H1 (cell line): ENCODE data around the gene SCPEP1. TPM values are rescaled to one million over a fixed set of nuclear protein-coding genes. Genes with fewer than 3 reads are reported as not detected.

Experiments used
- CTCF ChIA-PET: fragments of 300-600 bp; sonication (Branson Sonifier 250); formaldehyde crosslinking; loops from one replicate; lab custom pipeline; 2021; ENCODE audit not compliant: partially characterized antibody; lab: Charles Lee
- POLR2A ChIA-PET: fragments of 300-600 bp; sonication (Branson Sonifier 250); formaldehyde crosslinking; loops from one replicate; lab custom pipeline; 2021; ENCODE audit warnings: inconsistent platforms; ENCODE audit not compliant: partially characterized antibody; lab: Charles Lee
- DNase-seq, 2 experiments: peaks; one replicate each; pipeline versions ENCODE4 v3.0.0 to v3.0.0-alpha.2; 2010 to 2022; ENCODE audit warnings: low spot score in 2 of 2, low read depth in 1 of 2, mixed read lengths in 1 of 2
- FAIRE-seq: peaks from 2 replicates; lab custom pipeline; 2011; peaks lifted over from hg19 to GRCh38; lab: Jason Lieb, UNC
- H2AFZ ChIP-seq: 2 replicates; pipeline ENCODE4 v1.8.1; 2012; ENCODE audit warnings: low read length, inconsistent platforms
- H2AK5ac ChIP-seq: 2 replicates; pipeline ENCODE4 v1.6.1; 2013; ENCODE audit warnings: low read depth, low read length
- H2BK120ac ChIP-seq: replicated peaks from 2 replicates; pipeline ENCODE3; 2013; ENCODE audit warnings: low read depth, low read length, inconsistent platforms
- H2BK12ac ChIP-seq: 2 replicates; pipeline ENCODE4 v1.6.1; 2013; ENCODE audit warnings: low read depth, low read length
- H2BK15ac ChIP-seq: 2 replicates; pipeline ENCODE4 v1.6.1; 2013; ENCODE audit warnings: low read length
- H2BK20ac ChIP-seq: 2 replicates; pipeline ENCODE4 v1.6.1; 2013; ENCODE audit warnings: low read length
- H2BK5ac ChIP-seq: 2 replicates; pipeline ENCODE4 v1.6.1; 2013; ENCODE audit warnings: low read depth, low read length
- H3K14ac ChIP-seq: 2 replicates; pipeline ENCODE4 v1.6.1; 2013; ENCODE audit warnings: inconsistent platforms; ENCODE audit not compliant: insufficient read length
- H3K18ac ChIP-seq: 2 replicates; pipeline ENCODE4 v1.6.1; 2013; ENCODE audit warnings: low read length; ENCODE audit errors: extremely low read depth
- H3K23ac ChIP-seq: 2 replicates; pipeline ENCODE4 v1.6.1; 2013; ENCODE audit warnings: inconsistent platforms; ENCODE audit not compliant: insufficient read length
- H3K23me2 ChIP-seq: 2 replicates; pipeline ENCODE4 v1.6.1; 2013; ENCODE audit warnings: low read depth, low read length
- H3K27ac ChIP-seq: 2 replicates; pipeline ENCODE4 v1.6.1; 2011; ENCODE audit warnings: low read depth, low read length, inconsistent platforms
- H3K27me3 ChIP-seq, 4 experiments: replicated peaks in 1 of 4; 1 replicate in 1 of 4; 2 replicates in 3 of 4; pipeline versions ENCODE4 v1.6.1 to v1.8.1; 2011 to 2013; ENCODE audit warnings: low read length in 3 of 4, mild to moderate bottlenecking in 3 of 4, inconsistent platforms in 2 of 4, mixed read lengths in 2 of 4, moderate library complexity in 1 of 4; ENCODE audit not compliant: control insufficient read depth in 3 of 4, insufficient read depth in 3 of 4; ENCODE audit errors: extremely low read depth in 1 of 4
- H3K36me3 ChIP-seq, 4 experiments: 2 replicates each; pipeline versions ENCODE4 v1.6.1 to v1.8.1; 2011 to 2013; ENCODE audit warnings: mild to moderate bottlenecking in 4 of 4, low read length in 3 of 4, moderate library complexity in 2 of 4, control low read depth in 1 of 4, inconsistent platforms in 1 of 4; ENCODE audit not compliant: insufficient read depth in 4 of 4, control insufficient read depth in 2 of 4
- H3K4ac ChIP-seq: replicated peaks from 2 replicates; pipeline ENCODE3; 2013; ENCODE audit warnings: low read length, low read depth, mixed read lengths, inconsistent platforms; ENCODE audit not compliant: insufficient read length
- H3K4me1 ChIP-seq, 4 experiments: replicated peaks in 1 of 4; 1 replicate in 1 of 4; 2 replicates in 3 of 4; pipeline versions ENCODE4 v1.6.1 to v1.8.1; 2011 to 2013; ENCODE audit warnings: low read length in 3 of 4, inconsistent platforms in 2 of 4, mixed read lengths in 1 of 4; ENCODE audit not compliant: insufficient read depth in 4 of 4, control insufficient read depth in 3 of 4
- H3K4me2 ChIP-seq, 2 experiments: 2 replicates each; pipeline versions ENCODE4 v1.6.1 to v1.8.1; 2011 to 2013; ENCODE audit warnings: low read depth in 2 of 2, low read length in 2 of 2, control low read depth in 1 of 2, inconsistent platforms in 1 of 2, mild to moderate bottlenecking in 1 of 2; ENCODE audit not compliant: insufficient read depth in 1 of 2
- H3K4me3 ChIP-seq, 4 experiments: fragments of 200-600, 300-600 bp in 1 of 4; sonication (generic), shearing (Covaris generic), sonication (Bioruptor Twin) in 1 of 4; 2 replicates each; pipeline versions ENCODE4 v1.5.1 to v1.8.1; 2011 to 2016; ENCODE audit warnings: low read length in 4 of 4, low read depth in 3 of 4, control low read depth in 2 of 4, inconsistent platforms in 2 of 4, mild to moderate bottlenecking in 2 of 4, mixed read lengths in 1 of 4, moderate library complexity in 1 of 4; ENCODE audit not compliant: insufficient read depth in 2 of 4; ENCODE audit errors: extremely low read depth in 1 of 4
- H3K56ac ChIP-seq: replicated peaks from 2 replicates; pipeline ENCODE3; 2013; ENCODE audit warnings: low read depth, mild to moderate bottlenecking, mixed read lengths, low read length, inconsistent platforms; ENCODE audit not compliant: insufficient read length
- H3K79me1 ChIP-seq: 2 replicates; pipeline ENCODE4 v1.6.1; 2013; ENCODE audit warnings: low read depth, low read length, control low read depth
- H3K79me2 ChIP-seq, 2 experiments: 2 replicates each; pipeline versions ENCODE4 v1.6.1 to v1.8.1; 2012 to 2013; ENCODE audit warnings: low read length in 2 of 2, mild to moderate bottlenecking in 2 of 2, inconsistent platforms in 1 of 2; ENCODE audit not compliant: insufficient read depth in 2 of 2, control insufficient read depth in 1 of 2
- H3K9ac ChIP-seq, 4 experiments: replicated peaks in 1 of 4; 1 replicate in 1 of 4; 2 replicates in 3 of 4; pipeline versions ENCODE4 v1.6.1 to v1.8.1; 2011 to 2013; ENCODE audit warnings: low read depth in 3 of 4, low read length in 3 of 4, control low read depth in 2 of 4, mild to moderate bottlenecking in 2 of 4, moderate library complexity in 2 of 4, inconsistent platforms in 1 of 4; ENCODE audit errors: extremely low read depth in 1 of 4
- H3K9me3 ChIP-seq, 2 experiments: 2 replicates each; pipeline versions ENCODE4 v1.6.1 to v1.8.1; 2012 to 2013; ENCODE audit warnings: mild to moderate bottlenecking in 2 of 2, moderate library complexity in 2 of 2, control low read depth in 1 of 2, inconsistent platforms in 1 of 2, low read depth in 1 of 2, low read length in 1 of 2, mixed read lengths in 1 of 2; ENCODE audit not compliant: insufficient read depth in 2 of 2
- H4K20me1 ChIP-seq, 2 experiments: replicated peaks in 1 of 2; 2 replicates each; pipeline versions ENCODE3 to v1.8.1; 2011 to 2013; ENCODE audit warnings: inconsistent platforms in 2 of 2, low read length in 2 of 2, mild to moderate bottlenecking in 1 of 2; ENCODE audit not compliant: insufficient read depth in 2 of 2, control insufficient read depth in 1 of 2
- H4K5ac ChIP-seq: 2 replicates; pipeline ENCODE4 v1.6.1; 2013; ENCODE audit warnings: low read length, low read depth, mixed read lengths, inconsistent platforms; ENCODE audit not compliant: insufficient read length
- H4K8ac ChIP-seq: 2 replicates; pipeline ENCODE4 v1.8.0; 2013; ENCODE audit warnings: mild to moderate bottlenecking, moderate library complexity, low read length, inconsistent platforms; ENCODE audit not compliant: insufficient read depth; ENCODE audit errors: extremely low read depth
- H4K91ac ChIP-seq: replicated peaks from 2 replicates; pipeline ENCODE3; 2013; ENCODE audit warnings: low read length, mixed read lengths, inconsistent platforms; ENCODE audit not compliant: insufficient read length
- CREB1 ChIP-seq: IDR thresholded peaks from 2 replicates; pipeline ENCODE4 v1.6.1; 2012; ENCODE audit warnings: inconsistent platforms
- SIN3A ChIP-seq, 2 experiments: IDR thresholded peaks in 1 of 2; conservative IDR thresholded peaks in 1 of 2; 2 replicates each; pipeline ENCODE4 v1.6.1; 2011 to 2012; ENCODE audit warnings: low read length in 2 of 2, improper control_type of control experiment in 1 of 2, low read depth in 1 of 2, mild to moderate bottlenecking in 1 of 2
- WGBS, 2 experiments: shearing (Covaris generic) in 1 of 2; methylation state at CpG; one replicate each; pipeline versions ENCODE4 v1.1.6 to v1.1.7; 2013 to 2015; ENCODE audit warnings: low lambda C conversion rate in 2 of 2, mixed read lengths in 2 of 2, inconsistent platforms in 1 of 2, low coverage in 1 of 2, missing lambda C conversion rate in 1 of 2; ENCODE audit not compliant: insufficient replicate concordance in 2 of 2, insufficient coverage in 1 of 2, insufficient read length in 1 of 2; ENCODE audit errors: extremely low coverage in 1 of 2, missing lambda C conversion rate in 1 of 2; 5-methylcytosine and 5-hydroxymethylcytosine counted together
- polyA plus RNA-seq, 7 experiments: library from polyadenylated mRNA; depleted of rRNA in 3 of 7; stranded (reverse) in 5 of 7; unstranded in 2 of 7; fragments of >200 nt in 5 of 7; fragments of 200-250 nt in 2 of 7; gene quantifications; 1 replicate in 5 of 7; 2 replicates in 1 of 7; 4 replicates in 1 of 7; pipeline versions ENCODE4 v1.2.1 to v1.2.3, GENCODE V29; 2011 to 2013; ENCODE audit warnings: missing spikeins in 2 of 7, mixed read lengths in 2 of 7
- total RNA-seq: library from RNA; stranded (reverse); fragmentation: NEBNext Ultra II Directional; extraction: Animal tissue kit (Norgen Biotek cat#: 25700); gene quantifications from 2 replicates; pipeline ENCODE4 v1.2.1, GENCODE V29; 2021

Gene SCPEP1
- total and polyA plus RNA-seq, 2 of the 8 experiments (the other 6 are each of a cell fraction or from before 2014, with no cell fraction given), result 30.7 to 52.6 TPM

GRCh38 chr17:56978441-56979090, 635 bp downstream of the SCPEP1 start:
- peak overlapping the region in 2 of 4 experiments; percentile 6 to 8; a peak in 1 of 7 replicates for H3K9ac ChIP-seq
- no peak overlapping the region for H3K18ac ChIP-seq
- no peak overlapping the region for H4K91ac ChIP-seq
- no peak overlapping the region for H2BK12ac ChIP-seq
- CTCF ChIA-PET, result interaction anchor here (0.6 to 3.6 kb wide), 7 partner anchors 11 to 1634 kb away, joined by 3 to 13 read pairs (median 5); no protein-coding TSS in a partner anchor
- H2BK120ac ChIP-seq, result no peak overlapping the region
- H3K14ac ChIP-seq, result no peak overlapping the region
- peak overlapping the region; percentile 80 to 91 for H3K4me2 ChIP-seq
- H3K27me3 ChIP-seq, result no peaks in the 10 kb centered on the region
- H4K20me1 ChIP-seq, result no peaks in the 10 kb centered on the region
- no peak overlapping the region for H2BK20ac ChIP-seq
- H2BK5ac ChIP-seq, result no peak overlapping the region
- TF ChIP-seq SIN3A (conservative IDR thresholded peaks at IDR 0.05 in 1 of 2, IDR thresholded peaks at IDR 0.05 in 1 of 2; ENCODE audit: low read depth in 1 of 2, low read length in 2 of 2) (0 out of 4 replicates have a peak, but pooled peaks of 1 of the 2 experiments have one; percentile 3), CREB1 (no peak)
- no peak overlapping the region for H2AK5ac ChIP-seq
- H3K23me2 ChIP-seq, result peaks cover 2% of the 10 kb centered on the region; the same call in 1 of the 2 replicates
- H3K79me2 ChIP-seq, result peaks cover 0 to 3% of the 10 kb centered on the region in 2 experiments; a peak in 1 of 4 replicates
- no peak overlapping the region for H3K23ac ChIP-seq
- POLR2A ChIA-PET, result interaction anchor here (0.6 to 1.3 kb wide), 7 partner anchors 9 to 131 kb away, joined by 3 to 4 read pairs (median 3); partner anchors contain the start of gene AKAP1
- H3K27ac ChIP-seq, result no peak overlapping the region
- H3K36me3 ChIP-seq, result peaks cover 0 to 2% (median 0%) of the 10 kb centered on the region in 4 experiments; a peak in 4 of 8 replicates
- peaks cover 3% of the 10 kb centered on the region; the same call in 1 of the 2 replicates for H3K79me1 ChIP-seq
- peaks cover 0 to 12% (median under 1%) of the 10 kb centered on the region in 4 experiments; a peak in 4 of 7 replicates for H3K4me1 ChIP-seq
- no peak overlapping the region for H3K4ac ChIP-seq
- DNase-seq (no peak), FAIRE-seq (no peak)
- WGBS, 2 experiments, result 52% methylated on average over 11 of the region's 11 CpGs; no CpG with 5 or more reads in 1 of the 2 experiments
- peak overlapping the region; percentile 40 to 89 (median 78); a peak in 7 of 8 replicates for H3K4me3 ChIP-seq
- 0 out of 2 replicates have a peak overlapping the region, but pooled peaks have one; percentile 63 for H2BK15ac ChIP-seq
- peak overlapping the region; percentile 48; the same call in 1 of the 2 replicates for H2AFZ ChIP-seq
- no peak overlapping the region for H4K5ac ChIP-seq
- H3K9me3 ChIP-seq, result no peaks in the 10 kb centered on the region
- no peak overlapping the region for H4K8ac ChIP-seq
- no peak overlapping the region for H3K56ac ChIP-seq
